ENCODE measurements around the gene MAGI3.

The MAGI3 gene

DNA sequence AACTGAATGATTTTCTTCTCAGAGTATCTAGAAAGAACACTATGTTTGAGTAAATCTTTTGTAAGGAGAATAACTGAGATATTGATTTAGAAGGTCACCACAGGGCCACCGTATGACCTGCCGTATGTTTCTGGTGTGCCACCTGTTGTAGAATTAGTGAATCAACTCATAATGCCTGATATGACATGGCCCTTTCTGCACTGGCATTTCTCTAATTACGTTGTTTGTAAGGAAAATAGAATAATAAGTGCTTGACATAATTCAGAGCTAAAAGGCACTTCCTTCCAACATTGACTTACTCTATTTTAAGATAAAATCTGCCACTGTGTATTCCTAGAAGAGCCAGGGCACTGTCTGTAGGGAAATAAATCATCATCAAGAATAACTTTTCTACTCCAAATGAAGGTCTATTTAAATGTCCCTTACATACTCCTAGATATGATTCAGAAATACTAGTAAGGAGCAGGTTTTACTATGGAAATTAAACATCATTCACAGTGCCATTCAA lies 267.3 kb downstream of the MAGI3 start:
- DNase-seq (ENCODE audit: low spot score) = no peak

DNA sequence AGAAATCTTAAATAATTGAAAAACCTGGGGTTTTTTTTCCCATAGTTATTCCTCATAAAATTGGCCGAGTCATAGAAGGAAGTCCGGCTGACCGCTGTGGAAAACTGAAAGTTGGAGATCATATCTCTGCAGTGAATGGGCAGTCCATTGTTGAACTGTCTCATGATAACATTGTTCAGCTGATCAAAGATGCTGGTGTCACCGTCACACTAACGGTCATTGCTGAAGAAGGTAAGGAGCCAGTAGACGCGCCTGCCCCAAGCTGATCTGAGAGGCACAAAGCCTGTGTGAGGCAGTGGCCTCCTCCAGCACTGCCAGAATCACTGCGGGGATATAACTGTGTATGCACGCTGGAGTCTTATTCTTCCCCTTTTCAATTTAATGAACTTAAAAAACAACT lies 268.7 kb downstream of the MAGI3 start:
- DNase-seq (ENCODE audit: low spot score) = no peak

DNA sequence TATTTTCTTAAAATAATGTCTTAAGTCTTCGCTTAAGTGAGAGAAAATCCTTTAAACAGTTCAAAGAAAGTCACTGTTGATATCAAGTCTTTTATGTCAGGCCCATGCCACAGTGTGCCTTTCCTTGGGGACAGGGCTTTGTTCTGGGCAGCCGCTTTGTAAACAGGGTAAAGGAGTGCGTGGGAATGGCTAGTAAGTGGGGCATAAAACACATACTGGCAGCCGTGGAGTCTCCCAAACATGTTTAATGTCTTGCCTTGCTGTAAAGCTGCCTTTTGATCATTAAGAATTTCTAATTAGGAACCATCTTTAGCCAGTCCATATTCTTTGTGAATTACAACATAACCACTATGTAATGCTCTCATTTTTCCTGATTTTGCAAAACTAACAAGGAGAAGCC lies 269.2 kb downstream of the MAGI3 start:
- no peak for DNase-seq (ENCODE audit: low spot score)

DNA sequence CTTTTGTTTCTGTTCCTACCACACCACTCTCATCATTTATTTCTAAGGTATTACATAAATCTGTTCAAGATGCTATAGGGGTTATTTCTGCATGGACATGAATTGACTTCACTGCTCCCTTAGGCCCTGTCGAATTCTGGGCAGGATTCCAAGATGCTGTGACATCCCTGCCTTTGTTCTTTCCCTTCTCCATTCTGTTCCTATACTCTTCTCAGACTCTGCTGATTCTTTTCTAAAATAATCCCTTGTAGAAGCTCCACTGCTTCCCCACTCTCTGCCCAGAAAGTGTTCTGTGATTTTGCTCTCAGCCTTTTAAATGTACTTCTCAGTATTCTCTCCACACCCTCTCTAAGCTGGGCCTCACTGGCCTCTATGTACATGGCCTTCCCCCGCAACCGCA lies 269.8 kb downstream of the MAGI3 start:
- no peak for DNase-seq (ENCODE audit: low spot score)

DNA sequence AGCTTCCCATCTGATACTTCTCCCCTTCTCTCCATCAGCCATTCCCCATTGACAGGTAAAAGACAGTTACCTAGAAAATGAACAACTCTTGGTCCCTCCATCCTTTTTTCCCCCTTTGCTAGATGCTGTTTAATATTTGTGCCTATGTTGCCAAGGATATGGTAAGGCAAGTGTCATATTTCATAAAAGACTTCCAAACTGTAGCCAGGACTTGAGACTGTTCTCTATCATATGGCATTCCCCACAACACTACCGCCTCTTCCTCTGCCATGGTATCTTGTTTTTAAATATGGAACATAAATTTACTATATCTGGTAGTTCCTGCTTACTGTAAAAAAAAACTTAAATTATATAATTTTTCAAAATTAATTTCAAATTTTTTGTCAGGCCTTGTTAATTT lies 271.8 kb downstream of the MAGI3 start:
- no peak for DNase-seq (ENCODE audit: low spot score)

DNA sequence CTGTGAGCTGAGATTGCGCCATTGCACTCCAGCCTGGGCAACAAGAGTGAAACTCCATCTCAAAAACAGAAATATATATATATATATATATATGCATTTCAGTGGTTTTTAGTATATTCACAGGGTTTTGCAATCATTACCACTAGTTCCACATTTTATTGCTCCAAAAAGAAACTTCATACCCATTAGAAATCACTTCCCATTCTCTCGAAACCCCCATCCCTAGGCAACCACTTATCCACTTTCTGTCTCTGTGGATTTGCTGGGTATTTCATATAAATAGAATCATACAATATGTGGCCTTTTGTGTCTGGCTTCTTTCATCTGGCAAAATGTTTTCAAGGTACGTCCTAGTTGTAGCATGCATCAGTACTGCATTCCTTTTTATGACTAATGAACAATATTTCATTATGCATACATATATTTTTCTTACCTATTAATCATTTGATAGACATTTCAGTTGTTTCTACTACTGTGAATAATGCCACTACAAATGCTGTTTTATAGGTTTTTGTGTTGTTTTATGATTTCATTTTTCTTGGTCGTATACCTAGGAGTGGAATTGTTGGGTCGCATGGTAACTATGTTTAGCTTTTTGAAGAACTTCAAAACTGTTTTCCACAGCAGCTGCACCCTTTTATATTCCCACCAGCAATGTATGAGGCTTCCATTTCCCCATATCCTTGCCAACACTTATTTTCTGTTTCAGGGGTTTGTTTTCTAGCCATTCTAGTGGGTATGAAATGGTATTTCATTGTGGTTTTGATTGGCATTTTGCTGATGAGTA lies 273.0 kb downstream of the MAGI3 start:
- no peak for DNase-seq (ENCODE audit: low spot score)

DNA sequence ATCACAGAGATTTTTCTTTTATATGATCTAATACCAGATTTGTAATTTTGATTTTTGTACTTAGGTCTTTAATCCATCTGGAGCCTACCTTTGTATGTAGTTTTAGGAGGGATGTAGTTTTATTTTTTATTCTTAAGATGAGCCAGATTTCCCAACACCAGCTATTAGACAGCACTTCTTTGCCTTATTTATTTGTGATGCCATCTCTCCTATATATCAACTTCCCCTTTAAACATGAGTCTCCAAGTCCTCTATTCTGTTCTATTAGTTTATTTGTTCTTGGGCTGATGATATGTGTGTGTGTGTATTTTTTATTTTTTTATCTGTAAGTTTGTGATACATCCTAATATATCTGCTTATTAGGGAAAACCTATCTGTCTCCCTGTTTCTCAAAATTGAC lies 274.8 kb downstream of the MAGI3 start:
- DNase-seq (ENCODE audit: low spot score) = no peak

DNA sequence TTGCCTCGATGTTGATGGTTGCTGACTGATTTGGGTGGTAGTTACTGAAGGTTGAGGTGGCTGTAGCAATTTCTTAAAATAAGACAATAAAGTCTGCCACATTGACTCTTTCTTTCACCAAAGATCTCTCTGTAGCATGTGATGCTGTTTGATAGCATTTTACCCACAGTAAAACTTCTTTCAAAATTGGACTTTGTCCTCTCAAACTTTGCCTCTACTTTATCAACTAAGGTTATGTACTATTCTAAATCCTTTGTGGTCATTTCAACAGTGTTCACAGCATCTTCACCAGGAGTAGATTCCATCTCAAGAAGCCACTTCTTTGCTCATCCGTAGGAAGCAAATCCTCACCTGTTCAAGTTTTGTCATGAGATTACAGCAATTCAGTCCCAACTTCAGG lies 275.8 kb downstream of the MAGI3 start:
- DNase-seq (ENCODE audit: low spot score) = no peak

DNA sequence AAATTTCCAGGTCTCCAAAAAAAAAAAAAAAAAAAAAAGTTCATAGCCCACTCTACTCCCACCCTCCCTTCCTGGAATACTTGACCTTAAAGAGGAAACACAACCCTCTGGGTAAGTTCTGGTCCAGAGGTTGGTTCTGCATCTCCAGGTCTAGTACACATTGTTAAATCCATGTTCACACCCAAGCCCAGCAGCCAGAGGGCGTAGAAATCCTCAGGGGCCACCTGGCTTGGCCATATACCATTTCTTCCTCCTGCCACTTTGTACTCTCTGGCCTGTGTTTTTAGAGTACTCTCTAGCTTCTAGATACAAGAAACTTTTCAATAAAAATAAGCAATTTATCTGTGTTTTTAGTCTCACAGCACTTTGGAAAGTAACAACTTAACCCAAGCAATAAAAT lies 279.7 kb downstream of the MAGI3 start:
- DNase-seq (ENCODE audit: low spot score) = no peak

DNA sequence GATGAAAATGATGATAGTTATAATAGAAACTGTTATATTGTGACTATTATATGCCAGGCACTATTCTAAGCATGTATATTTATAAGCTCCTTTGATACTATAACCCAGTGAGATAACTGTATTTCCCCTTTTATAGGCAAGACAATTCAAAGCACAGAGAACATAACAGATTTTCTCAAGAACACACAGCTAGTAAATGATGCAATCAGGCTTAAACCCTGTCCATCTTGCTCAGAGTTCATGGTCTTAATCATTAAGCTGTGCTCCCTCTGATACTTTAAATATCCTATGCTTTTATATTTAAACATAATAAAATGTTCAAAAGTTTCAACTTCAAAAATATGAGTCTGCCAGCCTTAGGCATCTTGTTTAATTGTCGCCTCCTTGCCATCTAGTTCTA lies 280.3 kb downstream of the MAGI3 start:
- no peak for DNase-seq (ENCODE audit: low spot score)

DNA sequence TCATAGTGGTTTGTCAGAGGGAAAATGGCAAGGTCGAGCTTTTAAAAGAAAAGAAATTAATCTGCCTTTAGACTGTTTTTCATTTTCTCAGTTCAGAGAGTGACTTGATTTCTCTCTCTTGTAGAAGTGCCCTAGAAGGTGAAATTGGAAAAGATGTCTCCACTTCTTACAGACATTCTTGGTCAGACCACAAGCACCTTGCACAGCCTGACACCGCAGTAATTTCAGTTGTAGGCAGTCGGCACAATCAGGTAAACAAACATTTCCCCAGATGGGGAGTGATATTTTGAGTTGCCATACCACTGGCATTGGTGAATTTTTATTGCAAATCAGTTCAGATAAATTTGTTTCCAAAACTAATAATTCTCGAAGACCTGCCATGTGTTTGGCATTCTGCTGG lies 282.2 kb downstream of the MAGI3 start:
- no peak for DNase-seq (ENCODE audit: low spot score)

DNA sequence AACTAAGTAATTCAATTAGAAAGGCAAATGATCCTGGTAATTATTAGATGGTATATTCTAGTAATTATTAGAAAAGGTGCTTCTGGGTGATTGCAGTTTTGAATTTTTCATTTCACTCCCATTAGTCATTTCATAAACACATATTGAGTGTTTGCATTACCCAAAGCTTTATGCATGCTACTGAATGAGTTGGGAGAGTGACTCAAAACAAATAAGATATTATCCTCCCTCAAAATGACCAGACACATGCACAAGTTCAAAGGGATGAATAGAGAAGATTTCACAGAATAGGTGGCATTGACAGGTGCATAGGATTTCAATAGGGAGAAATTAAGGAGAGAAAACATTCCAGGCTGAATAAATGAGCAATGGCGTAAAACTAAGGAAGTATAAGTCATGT lies 284.3 kb downstream of the MAGI3 start:
- no peak for DNase-seq (ENCODE audit: low spot score)

DNA sequence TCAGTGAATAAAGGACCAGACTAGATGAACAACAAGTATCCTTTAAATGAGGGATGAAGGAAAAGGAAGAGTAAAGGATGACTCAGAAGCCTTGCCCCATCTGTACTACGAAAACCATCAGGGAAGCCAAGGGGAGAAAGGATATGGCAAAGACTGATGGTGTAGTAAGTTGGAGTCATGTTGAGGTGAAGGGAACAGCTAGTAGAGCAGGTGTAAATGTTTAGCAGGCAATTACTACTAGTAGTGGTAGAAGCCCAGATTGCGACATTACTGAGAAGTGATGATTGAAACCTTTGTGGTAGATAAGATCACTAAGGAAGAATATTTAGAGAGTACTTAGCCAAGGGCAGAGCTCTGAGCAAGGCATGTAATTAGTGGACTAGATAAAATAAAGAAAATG lies 285.0 kb downstream of the MAGI3 start:
- no peak for DNase-seq (ENCODE audit: low spot score)

DNA sequence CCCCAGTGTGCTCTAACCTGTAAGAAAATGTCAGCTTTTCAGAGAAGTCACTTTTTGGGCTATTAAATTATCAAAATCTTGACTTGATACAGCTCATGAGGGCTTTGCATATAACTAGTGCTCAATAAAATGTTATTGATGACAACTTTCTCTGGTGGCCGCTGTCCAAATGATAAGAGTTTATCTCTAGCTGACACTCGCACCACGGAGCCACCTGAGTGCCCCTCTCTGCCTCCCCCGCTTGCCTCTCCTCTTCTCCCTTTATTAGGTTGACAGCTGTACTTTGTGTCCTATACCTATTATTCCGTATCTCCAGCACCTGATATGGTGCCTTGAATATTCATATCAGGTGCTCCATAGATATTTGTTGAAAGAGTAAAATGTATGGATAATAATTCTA lies 286.2 kb downstream of the MAGI3 start:
- DNase-seq (ENCODE audit: low spot score) = no peak

DNA sequence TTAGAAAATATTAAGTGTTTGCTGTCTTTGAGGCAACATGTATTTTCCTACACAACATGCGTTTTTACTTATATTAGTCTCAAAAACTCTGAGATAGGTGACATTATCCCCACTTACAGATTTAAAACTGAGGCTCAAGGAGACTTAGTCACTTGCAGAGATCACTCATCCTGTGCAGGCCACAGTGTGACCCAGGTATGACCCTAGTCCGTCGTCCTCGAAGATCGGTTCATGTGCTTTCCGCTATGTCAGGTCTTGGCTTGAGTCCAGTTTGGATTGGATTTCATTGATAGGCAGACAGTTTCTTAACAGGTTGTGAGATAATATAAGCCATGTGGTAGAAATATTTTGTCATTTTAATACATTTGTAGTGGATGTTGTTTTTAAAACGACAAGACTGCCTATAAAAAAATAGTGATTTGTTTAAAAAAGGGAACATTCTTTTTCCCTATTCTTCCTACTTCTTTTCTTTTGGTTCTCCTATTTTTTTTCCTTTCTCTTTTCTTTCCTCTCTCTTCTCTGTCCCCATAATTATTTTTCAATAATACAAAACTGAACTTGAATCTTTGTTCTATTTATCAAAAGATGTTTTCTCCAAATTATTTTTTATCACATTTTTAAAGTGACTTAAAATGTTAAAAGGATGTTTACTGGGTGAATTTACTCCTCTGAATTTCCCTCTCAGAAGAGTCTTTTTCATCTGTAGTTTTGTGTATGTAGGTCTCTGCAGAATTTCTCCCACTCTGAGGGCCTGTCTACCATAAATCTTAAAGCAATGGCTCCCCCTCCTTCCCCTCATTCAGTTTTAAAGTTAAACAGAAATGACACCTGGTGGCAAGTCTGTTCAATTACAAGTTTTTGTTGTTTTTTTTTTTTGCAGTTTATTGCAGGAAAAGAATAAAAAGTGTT lies 287.2 kb downstream of the MAGI3 start:
- DNase-seq (ENCODE audit: low spot score) = peak; percentile 32

DNA sequence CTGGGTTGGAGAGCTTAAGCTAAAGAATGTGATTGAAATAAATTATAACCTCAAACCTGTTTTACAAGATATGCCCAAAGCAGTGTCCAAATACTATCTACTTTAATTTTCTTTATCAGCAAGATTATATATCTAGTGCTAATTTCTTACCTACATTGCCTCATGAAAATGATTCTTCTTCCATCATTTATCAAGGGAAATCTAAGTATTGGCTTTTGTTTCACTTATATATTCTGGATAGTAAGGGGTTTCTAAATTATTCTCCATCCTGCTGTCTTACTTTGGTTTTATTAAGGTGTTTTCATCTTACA lies 287.8 kb downstream of the MAGI3 start:
- DNase-seq (ENCODE audit: low spot score) = no peak

DNA sequence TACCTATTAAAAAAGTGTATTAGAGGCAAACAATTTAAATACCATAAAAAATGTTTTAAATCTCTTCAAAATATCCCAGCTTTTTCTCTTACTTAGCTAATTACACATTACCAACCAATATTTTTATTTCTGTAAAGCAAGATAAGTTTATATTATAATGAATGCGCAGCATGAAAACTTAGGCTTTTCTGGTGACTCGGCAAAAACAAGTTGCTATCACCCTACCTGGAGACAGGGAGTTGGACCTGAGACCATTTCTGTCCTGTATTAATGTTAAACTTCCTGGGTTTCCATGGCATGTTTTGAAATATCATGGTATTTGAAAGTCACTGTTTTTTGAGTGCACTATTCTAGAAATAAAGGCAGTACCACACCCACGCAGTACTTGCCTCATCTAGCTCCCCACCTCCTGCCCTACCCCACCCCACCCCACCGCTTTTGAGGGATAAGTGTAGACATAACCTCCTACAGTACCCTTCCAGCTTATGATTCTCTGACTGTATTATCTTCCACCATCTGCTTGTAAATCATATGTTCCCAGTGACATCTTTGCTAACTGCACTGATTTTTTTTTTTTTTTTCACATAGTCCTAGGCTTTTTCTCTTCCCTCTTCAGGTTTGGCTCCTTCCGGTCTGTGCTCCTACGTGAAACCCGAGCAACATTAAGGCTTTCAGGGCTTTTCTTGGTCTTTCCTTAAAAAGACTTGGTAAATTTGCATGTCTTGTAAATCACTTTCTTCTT lies 291.5 kb downstream of the MAGI3 start:
- DNase-seq (ENCODE audit: low spot score) = no peak

DNA sequence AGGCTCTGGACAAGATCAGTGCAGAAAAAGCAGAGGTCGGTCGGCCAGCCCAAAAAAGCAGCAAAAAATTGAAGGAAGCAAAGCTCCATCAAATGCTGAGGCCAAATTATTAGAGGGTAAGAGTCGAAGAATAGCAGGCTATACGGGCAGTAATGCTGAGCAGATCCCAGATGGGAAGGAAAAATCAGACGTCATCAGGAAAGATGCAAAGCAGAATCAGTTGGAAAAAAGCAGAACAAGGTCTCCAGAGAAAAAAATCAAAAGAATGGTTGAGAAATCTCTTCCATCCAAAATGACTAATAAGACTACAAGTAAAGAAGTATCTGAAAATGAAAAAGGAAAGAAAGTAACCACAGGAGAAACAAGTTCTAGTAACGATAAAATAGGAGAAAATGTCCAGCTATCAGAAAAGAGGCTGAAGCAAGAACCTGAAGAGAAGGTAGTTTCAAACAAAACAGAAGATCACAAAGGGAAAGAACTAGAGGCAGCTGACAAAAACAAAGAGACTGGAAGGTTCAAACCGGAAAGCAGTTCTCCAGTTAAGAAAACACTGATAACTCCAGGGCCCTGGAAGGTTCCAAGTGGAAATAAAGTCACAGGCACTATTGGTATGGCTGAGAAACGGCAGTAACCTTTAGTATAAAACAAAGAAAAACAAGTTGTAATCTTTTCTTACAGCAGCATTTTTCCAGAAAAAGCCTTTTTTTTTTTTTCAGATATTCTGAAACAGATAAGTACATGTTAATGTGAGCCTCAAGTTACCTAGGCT lies 293.3 kb downstream of the MAGI3 start:
- DNase-seq (ENCODE audit: low spot score) = no peak

DNA sequence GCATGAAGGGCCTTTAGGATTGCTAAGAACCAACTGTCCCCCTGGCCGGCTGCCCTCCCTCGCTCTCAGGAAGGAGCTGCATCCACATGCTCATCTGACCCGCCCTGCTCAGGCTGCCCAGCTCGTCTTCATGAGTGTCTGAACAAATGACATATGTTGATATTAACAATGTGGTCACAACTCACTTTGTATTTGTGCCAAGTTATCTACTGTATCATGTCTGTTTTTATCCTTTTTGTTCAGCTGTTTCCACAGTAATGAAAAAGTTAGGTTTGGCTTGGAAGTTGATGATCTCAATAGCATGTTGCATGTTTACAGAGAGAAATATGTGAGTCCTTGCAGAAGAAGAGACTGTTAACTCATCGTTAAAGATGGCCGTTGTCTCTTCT lies 293.8 kb downstream of the MAGI3 start:
- DNase-seq (ENCODE audit: low spot score) = no peak

DNA sequence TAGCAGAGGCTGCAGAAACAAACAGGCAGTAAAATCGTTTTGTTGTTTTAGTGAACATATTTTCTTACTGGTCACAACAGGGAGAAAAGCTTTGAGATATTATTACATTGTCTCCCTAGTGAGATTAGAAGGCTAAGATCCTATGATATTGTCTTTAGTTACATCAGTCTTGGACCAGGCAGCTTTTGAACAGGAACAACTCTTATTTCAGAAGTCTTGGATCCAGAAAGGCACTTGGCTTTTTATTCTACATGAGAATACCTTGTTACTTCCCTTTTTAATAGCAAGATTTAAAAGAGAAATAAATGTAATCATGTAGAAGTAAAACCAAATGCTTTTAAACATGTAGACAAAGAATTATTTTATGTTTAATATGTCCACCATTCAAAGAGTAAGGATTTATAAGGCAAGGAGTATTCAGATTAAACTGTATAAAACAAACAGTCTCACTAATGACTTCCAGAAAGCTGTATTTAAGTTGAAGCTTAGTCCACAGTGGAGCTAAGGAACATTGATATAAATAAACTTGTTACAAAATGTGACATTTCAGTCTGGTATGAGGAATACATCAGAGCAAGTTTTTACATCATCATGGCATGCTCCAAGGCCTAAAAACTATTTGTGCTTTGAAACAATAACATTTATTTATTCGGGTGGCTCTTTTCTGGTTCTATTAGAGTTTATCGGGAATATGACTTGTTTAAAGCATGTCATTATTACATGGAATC lies 296.7 kb downstream of the MAGI3 start:
- no peak for DNase-seq (ENCODE audit: low spot score)

DNA sequence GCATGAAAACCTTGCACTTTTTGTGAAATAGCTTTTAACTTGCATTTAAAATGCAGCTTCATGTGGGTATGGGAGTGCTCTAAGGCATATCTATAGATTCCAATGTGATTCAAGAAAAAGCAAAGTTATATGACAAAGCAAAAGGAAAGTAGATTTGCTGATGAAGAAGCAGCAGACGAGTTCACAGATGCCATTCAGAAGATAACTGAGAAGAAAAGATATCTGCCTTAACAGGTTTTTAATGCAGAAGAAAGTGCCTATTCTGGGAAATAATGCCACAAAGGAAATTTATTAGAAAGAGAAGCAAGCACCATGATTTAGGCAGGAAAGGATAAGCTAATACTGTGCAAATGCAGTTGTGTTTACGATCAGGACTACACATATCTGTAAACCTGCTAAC lies 300.9 kb downstream of the MAGI3 start:
- DNase-seq (ENCODE audit: low spot score) = no peak

All from CD4-positive, alpha-beta T cell treated with Interleukin-15 for 4 hours (primary cell).